WERI-Rb-1 (cell line): ENCODE measurements around the gene CCN2.

Source experiments
- DNase-seq: peaks from one replicate; pipeline ENCODE4 v3.0.0-alpha.2; 2020
- H3K27ac ChIP-seq: fragments of 250-450 bp; sonication (Bioruptor Pico); 2 replicates; pipeline ENCODE4 v1.5.1; 2020; ENCODE audit warnings: mild to moderate bottlenecking, moderate library complexity
- H3K27me3 ChIP-seq: fragments of 250-450 bp; sonication (Bioruptor Pico); 2 replicates; pipeline ENCODE4 v1.5.1; 2021; ENCODE audit warnings: mild to moderate bottlenecking, low read depth, moderate library complexity; ENCODE audit not compliant: insufficient read depth, severe bottlenecking
- H3K36me3 ChIP-seq: fragments of 250-450 bp; sonication (Bioruptor Pico); 2 replicates; pipeline ENCODE4 v1.5.1; 2020; ENCODE audit warnings: mild to moderate bottlenecking, moderate library complexity
- H3K4me3 ChIP-seq: 2 replicates; pipeline ENCODE4 v1.5.1; 2011; ENCODE audit warnings: low read depth, mild to moderate bottlenecking, control low read depth, low read length
- H3K9me3 ChIP-seq: fragments of 250-450 bp; sonication (Bioruptor Pico); 2 replicates; pipeline ENCODE4 v1.5.1; 2021; ENCODE audit warnings: mild to moderate bottlenecking, moderate library complexity; ENCODE audit not compliant: severe bottlenecking
- TF ChIP-seq, protein P1 (sequence below): IDR thresholded peaks from 2 replicates; pipeline ENCODE4 v1.5.1; 2011; ENCODE audit warnings: low read depth, mild to moderate bottlenecking, control low read depth, inconsistent platforms, low read length

The CCN2 gene

DNA sequence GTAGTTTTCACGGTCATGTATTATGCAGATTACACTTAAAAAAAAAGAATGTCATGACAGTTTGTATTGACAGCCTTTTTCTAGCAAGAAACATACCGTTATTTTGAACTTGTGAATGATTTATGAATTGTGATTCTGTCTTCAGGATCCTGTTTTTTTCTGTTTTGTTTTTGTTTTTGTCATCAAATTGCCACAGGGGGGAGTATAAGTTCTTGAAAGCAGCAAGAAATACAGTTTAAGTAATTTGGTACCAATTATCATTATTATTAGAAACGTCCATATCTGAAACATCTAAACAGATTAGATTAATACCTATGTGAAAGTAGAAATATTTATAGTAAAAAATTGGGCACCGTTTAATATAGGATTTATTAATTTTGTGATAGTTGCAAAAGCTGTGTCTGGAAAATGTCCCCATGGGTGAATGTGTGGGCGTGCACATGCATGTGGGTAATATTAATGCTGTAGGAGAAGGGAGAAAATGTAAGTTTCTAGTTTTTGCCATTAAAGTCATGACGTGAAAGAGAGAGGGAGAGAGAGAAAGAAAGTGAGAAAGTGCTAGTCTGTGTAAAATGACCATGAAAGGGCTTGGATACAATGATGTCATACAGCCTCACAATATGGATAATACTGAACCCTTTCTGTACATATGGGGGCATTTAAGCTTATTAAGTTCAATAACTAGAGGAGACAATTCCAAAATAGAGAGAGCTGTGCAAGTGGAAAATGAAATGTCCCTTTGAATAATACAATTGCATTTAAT is 9.4 kb upstream of the CCN2 start:
- Histone ChIP-seq H3K27me3 (peaks cover 54% of the 10 kb centered on the region), H3K36me3 (no peaks in the 10 kb centered on the region), H3K27ac (no peak overlapping the region), H3K9me3 (no peaks in the 10 kb centered on the region), H3K4me3 (no peak overlapping the region)
- TF ChIP-seq, protein P1, sequence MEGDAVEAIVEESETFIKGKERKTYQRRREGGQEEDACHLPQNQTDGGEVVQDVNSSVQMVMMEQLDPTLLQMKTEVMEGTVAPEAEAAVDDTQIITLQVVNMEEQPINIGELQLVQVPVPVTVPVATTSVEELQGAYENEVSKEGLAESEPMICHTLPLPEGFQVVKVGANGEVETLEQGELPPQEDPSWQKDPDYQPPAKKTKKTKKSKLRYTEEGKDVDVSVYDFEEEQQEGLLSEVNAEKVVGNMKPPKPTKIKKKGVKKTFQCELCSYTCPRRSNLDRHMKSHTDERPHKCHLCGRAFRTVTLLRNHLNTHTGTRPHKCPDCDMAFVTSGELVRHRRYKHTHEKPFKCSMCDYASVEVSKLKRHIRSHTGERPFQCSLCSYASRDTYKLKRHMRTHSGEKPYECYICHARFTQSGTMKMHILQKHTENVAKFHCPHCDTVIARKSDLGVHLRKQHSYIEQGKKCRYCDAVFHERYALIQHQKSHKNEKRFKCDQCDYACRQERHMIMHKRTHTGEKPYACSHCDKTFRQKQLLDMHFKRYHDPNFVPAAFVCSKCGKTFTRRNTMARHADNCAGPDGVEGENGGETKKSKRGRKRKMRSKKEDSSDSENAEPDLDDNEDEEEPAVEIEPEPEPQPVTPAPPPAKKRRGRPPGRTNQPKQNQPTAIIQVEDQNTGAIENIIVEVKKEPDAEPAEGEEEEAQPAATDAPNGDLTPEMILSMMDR = no peak
- DNase-seq = no peak

DNA sequence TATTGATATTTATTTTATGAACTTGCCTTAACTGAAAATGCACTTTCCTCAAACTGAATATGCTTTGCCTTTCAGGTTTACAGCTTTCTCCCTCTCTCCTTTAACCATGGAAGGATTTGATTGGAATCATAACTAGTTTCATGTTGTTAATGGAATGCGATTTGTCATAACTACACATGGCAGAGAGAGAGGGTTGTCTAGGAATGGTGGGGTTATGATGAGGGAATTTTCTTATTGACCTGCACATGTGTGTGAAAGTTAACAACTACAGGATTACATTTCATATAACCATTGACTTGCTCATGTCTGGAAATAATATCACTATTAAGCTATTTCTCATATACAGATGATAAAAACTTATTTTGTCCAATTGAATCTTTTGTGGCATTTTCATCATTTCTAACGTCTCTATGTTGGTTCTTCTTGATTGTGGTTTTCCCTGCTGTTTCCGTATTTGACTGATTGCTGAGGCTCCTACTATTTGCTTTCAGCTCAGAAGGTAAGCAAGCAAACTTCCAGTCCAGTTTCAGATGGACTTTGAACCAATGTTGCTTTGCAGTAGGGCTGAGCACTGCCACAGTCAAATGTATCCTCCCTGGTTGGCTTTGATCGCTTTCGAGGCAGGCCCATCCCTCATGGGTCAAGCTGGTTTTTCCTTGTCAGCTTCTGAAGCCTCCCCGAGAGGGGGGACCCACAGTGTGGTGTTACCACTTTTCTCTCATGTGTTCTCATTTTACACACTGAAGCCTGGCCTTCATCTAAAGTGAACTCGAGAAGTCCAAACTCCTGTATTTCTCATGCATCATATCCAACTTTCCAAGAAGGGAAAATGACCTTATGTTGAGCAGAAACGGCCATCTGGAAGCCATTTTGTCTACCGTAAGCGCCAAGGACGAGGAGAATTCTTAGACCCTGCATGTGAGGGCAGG is 7.6 kb upstream of the CCN2 start:
- Histone ChIP-seq H3K4me3 (no peak overlapping the region), H3K27ac (no peak overlapping the region), H3K36me3 (no peaks in the 10 kb centered on the region), H3K27me3 (peaks cover 60% of the 10 kb centered on the region), H3K9me3 (no peaks in the 10 kb centered on the region)
- TF ChIP-seq, protein P1 = no peak
- no peak for DNase-seq

DNA sequence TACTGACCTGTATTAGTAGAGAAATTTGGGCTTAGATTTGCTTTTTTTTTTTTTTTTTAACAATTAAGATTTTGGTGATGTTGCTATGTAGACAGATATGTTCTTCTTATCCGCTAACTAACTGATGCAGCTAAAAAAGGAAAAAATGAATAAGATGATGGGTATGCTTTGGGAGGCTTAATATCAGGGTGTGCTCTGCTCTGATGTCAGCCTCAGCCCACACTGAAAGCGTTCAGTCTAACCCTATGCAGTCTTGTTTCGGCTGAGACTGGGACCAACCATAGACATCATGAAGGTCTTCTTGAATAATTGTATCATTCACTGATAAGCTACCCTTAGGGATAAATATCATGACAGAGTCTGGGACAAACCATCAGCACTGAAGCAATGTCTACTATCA is 6.9 kb upstream of the CCN2 start:
- no peaks in the 10 kb centered on the region for H3K9me3 ChIP-seq
- H3K27ac ChIP-seq = no peak overlapping the region
- no peaks in the 10 kb centered on the region for H3K36me3 ChIP-seq
- H3K27me3 ChIP-seq = peaks cover 65% of the 10 kb centered on the region
- no peak overlapping the region for H3K4me3 ChIP-seq
- TF ChIP-seq, protein P1 = no peak
- no peak for DNase-seq

DNA sequence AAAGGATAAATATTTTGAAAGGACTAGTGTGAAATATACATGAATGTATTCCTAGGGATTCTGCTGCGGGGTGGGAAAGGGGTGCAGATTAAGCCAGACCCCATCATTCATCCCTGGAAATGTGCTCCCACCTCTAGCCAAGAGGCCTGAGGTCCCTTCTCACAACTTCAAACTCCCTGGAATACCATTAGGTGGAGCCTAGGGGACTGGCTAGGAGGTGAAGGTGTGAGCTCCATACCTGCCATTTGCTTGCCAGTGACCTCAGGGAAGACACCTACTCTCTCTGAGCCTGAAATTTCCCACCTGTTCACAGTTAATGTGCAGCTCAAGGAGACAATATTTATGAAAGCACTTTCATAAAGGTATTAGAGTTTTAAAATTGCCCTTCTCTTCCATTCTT is 4.7 kb upstream of the CCN2 start:
- TF ChIP-seq, protein P1 = no peak
- H3K4me3 ChIP-seq = no peak overlapping the region
- H3K9me3 ChIP-seq = no peaks in the 10 kb centered on the region
- no peaks in the 10 kb centered on the region for H3K36me3 ChIP-seq
- no peak for DNase-seq
- no peak overlapping the region for H3K27ac ChIP-seq
- peaks cover 75% of the 10 kb centered on the region for H3K27me3 ChIP-seq

DNA sequence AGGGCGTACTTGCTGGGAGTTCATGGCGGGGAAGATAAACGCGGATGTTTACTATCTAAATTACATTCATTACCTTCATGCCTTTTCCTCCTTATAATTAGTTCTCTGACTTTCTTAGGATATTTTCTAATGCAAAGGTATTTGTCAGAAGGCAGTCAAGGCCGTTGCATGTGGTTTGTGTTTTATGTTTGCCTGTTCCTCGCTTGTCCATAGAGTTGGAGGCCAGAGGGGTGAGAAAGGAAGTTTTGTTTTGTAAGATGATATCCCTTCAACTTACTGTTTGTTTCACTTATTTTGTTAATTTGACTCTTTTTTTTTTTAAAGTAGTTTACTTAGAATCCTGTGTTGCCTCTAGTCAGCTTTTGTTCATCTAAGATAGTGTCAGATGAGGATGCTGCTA is 4.0 kb upstream of the CCN2 start:
- Histone ChIP-seq H3K27ac (no peak overlapping the region), H3K4me3 (no peak overlapping the region), H3K36me3 (no peaks in the 10 kb centered on the region), H3K9me3 (no peaks in the 10 kb centered on the region), H3K27me3 (peaks cover 74% of the 10 kb centered on the region)
- no peak for DNase-seq
- TF ChIP-seq, protein P1 = no peak
